ENCODE measurements around the gene CDH18.

DNA sequence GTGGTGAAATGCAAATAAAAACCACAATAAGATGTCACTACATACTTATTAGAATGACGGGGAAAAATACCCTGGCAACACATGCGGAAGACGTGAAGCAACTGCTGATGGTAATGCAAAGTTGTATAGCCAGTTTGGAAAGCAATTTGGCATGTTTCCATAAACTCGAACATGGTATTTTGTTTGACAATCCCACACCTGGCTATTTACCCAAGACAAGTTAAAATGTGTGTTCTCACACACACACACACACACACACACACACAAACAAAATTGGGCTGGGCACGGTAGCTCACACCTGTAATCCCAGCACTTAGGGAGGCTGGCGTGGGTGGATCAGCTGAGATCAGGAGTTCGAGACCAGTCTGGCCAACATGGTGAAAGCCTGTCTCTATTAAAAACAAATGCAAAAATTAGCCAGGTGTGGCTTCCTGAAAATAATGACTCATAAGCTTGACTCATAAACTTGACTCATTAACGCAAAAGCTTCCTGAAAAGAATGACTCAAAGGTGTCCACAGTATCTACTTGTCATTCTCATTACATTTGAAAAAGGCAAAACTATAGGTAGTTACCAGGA, 456.5 kb downstream of the CDH18 start:
- TF ChIP-seq POLR2A (IDR thresholded peaks at IDR 0.05; ENCODE audit: low read depth, low read length) (no peak), BHLHE40 (IDR thresholded peaks at IDR 0.05; ENCODE audit: low read depth, low read length) (no peak), CHD1 (IDR thresholded peaks at IDR 0.05; ENCODE audit: low read depth, low read length) (no peak), RCOR1 (IDR thresholded peaks at IDR 0.05; ENCODE audit: insufficient replicate concordance, low read length) (no peak), MAFK (IDR thresholded peaks at IDR 0.05; ENCODE audit: low read depth, low read length) (no peak), NFE2L2 (IDR thresholded peaks at IDR 0.05; ENCODE audit: low read depth, low read length) (no peak), MXI1 (IDR thresholded peaks at IDR 0.05; ENCODE audit: borderline replicate concordance, low read depth, low read length) (no peak), RAD21 (IDR thresholded peaks at IDR 0.05; ENCODE audit: low read length) (no peak), CEBPB (IDR thresholded peaks at IDR 0.05; ENCODE audit: low read depth, low read length) (no peak), FOS (IDR thresholded peaks at IDR 0.05; ENCODE audit: low read depth, low read length) (no peak), RFX5 (IDR thresholded peaks at IDR 0.05; ENCODE audit: low read depth, low read length) (no peak)
- TF ChIP-seq, protein P1, sequence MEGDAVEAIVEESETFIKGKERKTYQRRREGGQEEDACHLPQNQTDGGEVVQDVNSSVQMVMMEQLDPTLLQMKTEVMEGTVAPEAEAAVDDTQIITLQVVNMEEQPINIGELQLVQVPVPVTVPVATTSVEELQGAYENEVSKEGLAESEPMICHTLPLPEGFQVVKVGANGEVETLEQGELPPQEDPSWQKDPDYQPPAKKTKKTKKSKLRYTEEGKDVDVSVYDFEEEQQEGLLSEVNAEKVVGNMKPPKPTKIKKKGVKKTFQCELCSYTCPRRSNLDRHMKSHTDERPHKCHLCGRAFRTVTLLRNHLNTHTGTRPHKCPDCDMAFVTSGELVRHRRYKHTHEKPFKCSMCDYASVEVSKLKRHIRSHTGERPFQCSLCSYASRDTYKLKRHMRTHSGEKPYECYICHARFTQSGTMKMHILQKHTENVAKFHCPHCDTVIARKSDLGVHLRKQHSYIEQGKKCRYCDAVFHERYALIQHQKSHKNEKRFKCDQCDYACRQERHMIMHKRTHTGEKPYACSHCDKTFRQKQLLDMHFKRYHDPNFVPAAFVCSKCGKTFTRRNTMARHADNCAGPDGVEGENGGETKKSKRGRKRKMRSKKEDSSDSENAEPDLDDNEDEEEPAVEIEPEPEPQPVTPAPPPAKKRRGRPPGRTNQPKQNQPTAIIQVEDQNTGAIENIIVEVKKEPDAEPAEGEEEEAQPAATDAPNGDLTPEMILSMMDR (conservative IDR thresholded peaks at IDR 0.05; ENCODE audit: low read depth, low read length) = no peak
- TF ChIP-seq, protein P2, sequence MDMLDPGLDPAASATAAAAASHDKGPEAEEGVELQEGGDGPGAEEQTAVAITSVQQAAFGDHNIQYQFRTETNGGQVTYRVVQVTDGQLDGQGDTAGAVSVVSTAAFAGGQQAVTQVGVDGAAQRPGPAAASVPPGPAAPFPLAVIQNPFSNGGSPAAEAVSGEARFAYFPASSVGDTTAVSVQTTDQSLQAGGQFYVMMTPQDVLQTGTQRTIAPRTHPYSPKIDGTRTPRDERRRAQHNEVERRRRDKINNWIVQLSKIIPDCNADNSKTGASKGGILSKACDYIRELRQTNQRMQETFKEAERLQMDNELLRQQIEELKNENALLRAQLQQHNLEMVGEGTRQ (IDR thresholded peaks at IDR 0.05; ENCODE audit: low read depth, low read length) = no peak
- TF ChIP-seq, protein P3, sequence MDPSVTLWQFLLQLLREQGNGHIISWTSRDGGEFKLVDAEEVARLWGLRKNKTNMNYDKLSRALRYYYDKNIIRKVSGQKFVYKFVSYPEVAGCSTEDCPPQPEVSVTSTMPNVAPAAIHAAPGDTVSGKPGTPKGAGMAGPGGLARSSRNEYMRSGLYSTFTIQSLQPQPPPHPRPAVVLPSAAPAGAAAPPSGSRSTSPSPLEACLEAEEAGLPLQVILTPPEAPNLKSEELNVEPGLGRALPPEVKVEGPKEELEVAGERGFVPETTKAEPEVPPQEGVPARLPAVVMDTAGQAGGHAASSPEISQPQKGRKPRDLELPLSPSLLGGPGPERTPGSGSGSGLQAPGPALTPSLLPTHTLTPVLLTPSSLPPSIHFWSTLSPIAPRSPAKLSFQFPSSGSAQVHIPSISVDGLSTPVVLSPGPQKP (IDR thresholded peaks at IDR 0.05; ENCODE audit: borderline replicate concordance, low read depth, low read length) = no peak
